ENCODE data around the gene NBPF3.
A peak's percentile ranks its signal among the peaks of the same experiment; 100 is the strongest.
"Not testable (repeated sequence)": the region's sequence is repeated elsewhere in the genome, so short reads cannot be mapped to it uniquely, and the experiment has no call there.

The NBPF3 gene

GRCh38 chr1:21439721-21440629 is at the start of gene NBPF3:
Gene NBPF3 (plus strand): TSS chr1:21440137. CDS start chr1:21445087, 4,950 bp downstream.
- peak; percentile 72 to 85 for DNase-seq (ENCODE audit: low read depth in 2 of 2)

- no peak for DNase-seq (ENCODE audit: low read depth in 2 of 2)
Measured at GRCh38 chr1:21391497-21391896, 48.4 kb upstream of the NBPF3 start.

GRCh38 chr1:21392587-21393263 is 47.2 kb upstream of the NBPF3 start:
- no peak for DNase-seq (ENCODE audit: low read depth in 2 of 2)

GRCh38 chr1:21396516-21396915 is 43.4 kb upstream of the NBPF3 start:
- no peak for DNase-seq (ENCODE audit: low read depth in 2 of 2)

GRCh38 chr1:21397813-21398188 is 42.1 kb upstream of the NBPF3 start:
- no peak for DNase-seq (ENCODE audit: low read depth in 2 of 2)

GRCh38 chr1:21401726-21402346 is 38.1 kb upstream of the NBPF3 start:
- not testable (repeated sequence) for DNase-seq (ENCODE audit: low read depth in 2 of 2)

- no peak for DNase-seq (ENCODE audit: low read depth in 2 of 2)
Measured at GRCh38 chr1:21406659-21407058, 33.3 kb upstream of the NBPF3 start.

GRCh38 chr1:21409897-21410296 is 30.0 kb upstream of the NBPF3 start:
- not testable (repeated sequence) for DNase-seq (ENCODE audit: low read depth in 2 of 2)

GRCh38 chr1:21414015-21414414 is 25.9 kb upstream of the NBPF3 start:
- no peak for DNase-seq (ENCODE audit: low read depth in 2 of 2)

- DNase-seq (ENCODE audit: low read depth in 2 of 2): not testable (repeated sequence)
Measured at GRCh38 chr1:21420378-21420777, 19.6 kb upstream of the NBPF3 start.

GRCh38 chr1:21421307-21421706 is 18.6 kb upstream of the NBPF3 start:
- DNase-seq (ENCODE audit: low read depth in 2 of 2): not testable (repeated sequence)

- DNase-seq (ENCODE audit: low read depth in 2 of 2): not testable (repeated sequence)
Measured at GRCh38 chr1:21427798-21428480, 12.0 kb upstream of the NBPF3 start.

- DNase-seq (ENCODE audit: low read depth in 2 of 2): not testable (repeated sequence)
Measured at GRCh38 chr1:21428481-21429073, 11.4 kb upstream of the NBPF3 start.

- DNase-seq (ENCODE audit: low read depth in 2 of 2): not testable (repeated sequence)
Measured at GRCh38 chr1:21429210-21429609, 10.7 kb upstream of the NBPF3 start.

- DNase-seq (ENCODE audit: low read depth in 2 of 2): not testable (repeated sequence)
Measured at GRCh38 chr1:21430875-21431274, 9.1 kb upstream of the NBPF3 start.

- DNase-seq (ENCODE audit: low read depth in 2 of 2): no peak
Measured at GRCh38 chr1:21434394-21434793, 5.5 kb upstream of the NBPF3 start.

- no peak for DNase-seq (ENCODE audit: low read depth in 2 of 2)
Measured at GRCh38 chr1:21435646-21436487, 4.1 kb upstream of the NBPF3 start.

GRCh38 chr1:21436488-21437340 is 3.2 kb upstream of the NBPF3 start:
- no peak for DNase-seq (ENCODE audit: low read depth in 2 of 2)

- DNase-seq (ENCODE audit: low read depth in 2 of 2): no peak
Measured at GRCh38 chr1:21437341-21437640, 2.6 kb upstream of the NBPF3 start.

Data from stimulated activated CD8-positive, alpha-beta memory T cell treated with anti-CD3 and anti-CD28 coated beads, Interleukin-7, amount 100 ng/mL, for 4 hours (primary cell).